ENCODE results near the gene VSTM4.

DNA sequence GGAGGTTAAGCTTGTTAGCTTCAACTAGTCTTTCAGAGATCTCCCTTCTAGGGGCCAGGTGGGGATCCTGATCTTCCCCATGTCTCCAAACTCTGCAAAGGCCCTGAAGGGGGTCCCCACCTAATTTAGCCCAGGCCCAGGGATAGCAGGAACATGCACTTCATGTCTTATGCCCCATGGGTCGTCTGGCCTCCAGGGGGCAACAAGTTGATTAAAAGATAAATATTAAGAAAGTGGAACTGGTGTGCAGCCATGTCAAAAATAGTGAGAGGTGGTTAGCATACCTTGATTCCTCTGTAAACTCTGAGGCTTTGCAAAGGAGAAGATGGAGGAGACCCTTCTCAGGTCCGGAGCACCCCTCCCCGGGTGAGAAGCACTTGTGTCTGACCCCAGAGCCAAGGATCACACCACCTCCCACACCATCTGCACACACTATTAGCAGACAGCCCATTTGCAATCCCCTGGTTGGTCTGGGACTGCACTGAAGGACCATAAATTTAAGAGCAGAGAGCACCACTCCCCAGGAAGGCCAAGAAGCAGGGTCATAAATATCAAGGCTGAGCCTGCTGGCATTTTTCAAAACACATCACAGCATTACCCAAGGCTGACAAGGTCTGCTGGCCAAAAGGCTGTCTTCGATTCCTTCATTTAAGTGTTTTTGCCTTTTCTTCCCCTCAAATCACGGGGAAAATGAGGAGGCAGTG lies 131.5 kb downstream of the VSTM4 start:
- TF ChIP-seq POLR2A (IDR thresholded peaks at IDR 0.05), result no peak
- TF ChIP-seq, protein P1, sequence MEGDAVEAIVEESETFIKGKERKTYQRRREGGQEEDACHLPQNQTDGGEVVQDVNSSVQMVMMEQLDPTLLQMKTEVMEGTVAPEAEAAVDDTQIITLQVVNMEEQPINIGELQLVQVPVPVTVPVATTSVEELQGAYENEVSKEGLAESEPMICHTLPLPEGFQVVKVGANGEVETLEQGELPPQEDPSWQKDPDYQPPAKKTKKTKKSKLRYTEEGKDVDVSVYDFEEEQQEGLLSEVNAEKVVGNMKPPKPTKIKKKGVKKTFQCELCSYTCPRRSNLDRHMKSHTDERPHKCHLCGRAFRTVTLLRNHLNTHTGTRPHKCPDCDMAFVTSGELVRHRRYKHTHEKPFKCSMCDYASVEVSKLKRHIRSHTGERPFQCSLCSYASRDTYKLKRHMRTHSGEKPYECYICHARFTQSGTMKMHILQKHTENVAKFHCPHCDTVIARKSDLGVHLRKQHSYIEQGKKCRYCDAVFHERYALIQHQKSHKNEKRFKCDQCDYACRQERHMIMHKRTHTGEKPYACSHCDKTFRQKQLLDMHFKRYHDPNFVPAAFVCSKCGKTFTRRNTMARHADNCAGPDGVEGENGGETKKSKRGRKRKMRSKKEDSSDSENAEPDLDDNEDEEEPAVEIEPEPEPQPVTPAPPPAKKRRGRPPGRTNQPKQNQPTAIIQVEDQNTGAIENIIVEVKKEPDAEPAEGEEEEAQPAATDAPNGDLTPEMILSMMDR (IDR thresholded peaks at IDR 0.05 in 4 of 5, conservative IDR thresholded peaks at IDR 0.05 in 1 of 5), result no peak
